GM18858 (cell line): ENCODE data around the gene NMUR1.
"Not testable (repeated sequence)": the region's sequence is repeated elsewhere in the genome, so short reads cannot be mapped to it uniquely, and the experiment has no call there.

Source experiments
- ATAC-seq: cut with Tn5 transposase; IDR thresholded peaks from one replicate; pipeline ENCODE4 v1.9.1; 2021; ENCODE audit not compliant: unreplicated experiment

Gene NMUR1, protein sequence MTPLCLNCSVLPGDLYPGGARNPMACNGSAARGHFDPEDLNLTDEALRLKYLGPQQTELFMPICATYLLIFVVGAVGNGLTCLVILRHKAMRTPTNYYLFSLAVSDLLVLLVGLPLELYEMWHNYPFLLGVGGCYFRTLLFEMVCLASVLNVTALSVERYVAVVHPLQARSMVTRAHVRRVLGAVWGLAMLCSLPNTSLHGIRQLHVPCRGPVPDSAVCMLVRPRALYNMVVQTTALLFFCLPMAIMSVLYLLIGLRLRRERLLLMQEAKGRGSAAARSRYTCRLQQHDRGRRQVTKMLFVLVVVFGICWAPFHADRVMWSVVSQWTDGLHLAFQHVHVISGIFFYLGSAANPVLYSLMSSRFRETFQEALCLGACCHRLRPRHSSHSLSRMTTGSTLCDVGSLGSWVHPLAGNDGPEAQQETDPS

DNA sequence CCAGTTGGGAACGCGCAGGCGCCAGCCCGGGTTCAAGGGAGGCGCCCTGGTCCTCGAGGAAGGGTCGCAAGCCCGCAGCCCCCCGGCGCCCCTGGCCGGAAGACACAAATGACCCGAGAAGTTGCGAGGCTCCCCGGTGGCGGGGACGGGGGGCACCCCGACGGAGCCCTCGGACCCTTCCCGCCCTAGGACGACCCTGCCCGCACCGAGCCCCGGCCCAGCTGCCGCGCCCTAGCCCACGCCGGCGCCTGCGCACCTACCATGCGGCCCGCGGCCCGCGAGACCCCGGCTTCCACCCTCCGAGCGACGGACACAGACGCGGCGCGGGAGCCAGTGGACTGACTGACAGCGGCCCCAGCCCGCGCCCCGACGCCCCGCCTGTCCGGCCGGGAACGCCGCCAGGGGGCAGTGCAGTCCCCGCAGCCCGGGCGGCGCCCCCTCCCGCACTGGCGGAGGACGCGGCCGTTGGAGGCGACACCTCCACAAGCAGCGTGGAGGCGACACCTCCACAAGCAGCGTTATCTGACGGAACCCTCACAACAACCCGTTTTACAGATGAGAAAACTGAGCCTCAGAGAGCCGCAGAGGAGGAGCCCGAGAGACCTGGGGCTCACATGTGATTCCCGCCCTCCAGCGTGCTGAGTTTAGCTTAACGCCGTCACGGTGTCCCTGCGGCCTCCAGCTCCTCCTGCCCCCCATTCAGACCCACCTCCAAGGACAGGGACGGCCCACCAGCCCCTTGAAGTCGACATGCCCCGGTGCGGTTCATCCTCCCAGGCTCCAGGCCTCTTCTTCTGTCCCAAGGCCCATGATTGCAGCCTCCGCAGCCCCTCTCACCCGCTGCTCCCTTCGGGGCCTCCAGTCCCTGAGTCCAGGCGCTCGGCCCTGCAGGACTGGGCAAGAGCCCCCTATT, at the start of gene NMUR1:
Gene NMUR1 (minus strand): TSS at position 347 of the 913 bp plus-strand sequence. CDS start 84 bp downstream, at position 263.
- ATAC-seq: no peak

DNA sequence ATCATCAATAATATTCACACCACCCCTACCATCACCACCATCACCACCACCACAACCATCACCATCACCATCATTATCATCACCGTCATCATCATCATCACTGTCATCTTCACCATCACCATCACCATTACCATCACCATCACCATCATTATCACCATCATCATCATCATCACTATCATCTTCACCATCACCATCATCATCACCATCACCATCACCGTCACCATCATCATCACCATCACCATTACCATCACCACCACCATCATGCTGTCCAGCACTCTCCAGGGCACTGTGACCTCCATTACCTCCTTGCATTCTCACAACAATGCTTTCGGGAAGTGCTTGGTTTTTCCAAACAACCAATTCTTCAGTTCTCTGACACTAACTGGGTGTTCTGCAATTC, 49.3 kb upstream of the NMUR1 start:
- no peak for ATAC-seq

DNA sequence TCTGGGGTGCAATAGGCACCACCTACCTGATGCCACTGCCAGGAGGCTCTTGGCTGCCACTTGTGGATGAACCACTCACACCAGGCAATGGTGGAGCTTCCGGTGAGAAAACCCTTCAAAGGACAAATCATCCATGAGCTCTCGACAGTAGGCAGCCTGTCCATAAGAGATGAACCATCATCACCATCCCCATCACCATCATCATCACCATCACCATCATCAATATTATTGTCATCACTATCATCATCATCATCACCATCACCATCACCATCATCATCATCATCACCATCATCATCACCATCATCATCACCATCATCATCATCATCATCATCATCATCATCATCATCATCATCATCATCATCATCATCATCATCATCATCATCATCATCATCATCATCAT, 48.4 kb upstream of the NMUR1 start:
- ATAC-seq: not testable (repeated sequence)

DNA sequence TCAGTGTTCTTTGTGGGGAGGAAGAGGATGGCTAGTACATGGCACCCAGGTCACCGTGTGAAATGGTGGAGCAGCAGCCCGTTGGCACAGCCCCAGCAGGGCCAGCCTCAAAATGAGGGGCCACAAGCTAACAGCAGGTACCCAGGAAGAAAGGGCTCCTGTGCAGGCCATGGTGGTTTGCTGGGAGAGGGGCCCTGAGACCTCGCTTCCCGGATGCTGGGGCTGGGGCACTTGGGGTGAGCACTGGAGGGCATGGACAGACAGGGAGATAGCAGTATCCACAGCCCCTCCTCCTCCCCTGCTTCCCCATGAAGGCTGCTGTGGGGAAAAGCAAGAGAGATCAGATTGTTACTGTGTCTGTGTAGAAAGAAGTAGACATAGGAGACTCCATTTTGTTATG, 46.2 kb upstream of the NMUR1 start:
- ATAC-seq: no peak

DNA sequence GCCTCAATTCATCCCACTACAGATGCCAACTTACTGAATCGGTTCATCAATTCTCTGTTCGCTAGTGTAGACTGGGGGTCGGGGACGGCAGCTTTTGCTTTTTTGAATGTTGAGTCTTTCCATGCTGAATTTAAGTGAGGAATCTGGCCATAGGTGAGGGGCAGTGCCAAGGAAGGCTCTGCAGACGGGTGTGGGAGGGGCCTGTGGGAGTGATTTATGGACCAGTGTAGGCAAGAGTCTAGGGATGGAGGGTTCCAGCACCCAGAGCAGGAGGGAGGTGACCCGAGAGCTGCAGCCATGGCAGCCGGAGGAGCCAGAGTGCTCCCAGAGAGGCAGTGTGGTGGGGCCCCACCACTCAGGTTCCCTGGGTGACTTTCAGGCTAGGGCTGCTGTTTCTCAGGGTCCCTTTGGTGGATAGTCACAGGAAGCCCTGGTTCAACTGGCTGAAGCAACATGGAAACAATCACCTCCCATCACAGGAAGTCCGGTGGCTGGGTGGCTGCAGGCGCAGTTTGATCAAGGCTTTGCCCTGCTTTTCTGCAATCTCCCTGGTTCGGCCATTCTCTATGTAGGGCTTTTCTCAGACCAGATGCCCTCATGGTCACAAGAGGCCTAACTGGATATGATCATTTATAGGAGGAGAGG, 45.5 kb upstream of the NMUR1 start:
- no peak for ATAC-seq

DNA sequence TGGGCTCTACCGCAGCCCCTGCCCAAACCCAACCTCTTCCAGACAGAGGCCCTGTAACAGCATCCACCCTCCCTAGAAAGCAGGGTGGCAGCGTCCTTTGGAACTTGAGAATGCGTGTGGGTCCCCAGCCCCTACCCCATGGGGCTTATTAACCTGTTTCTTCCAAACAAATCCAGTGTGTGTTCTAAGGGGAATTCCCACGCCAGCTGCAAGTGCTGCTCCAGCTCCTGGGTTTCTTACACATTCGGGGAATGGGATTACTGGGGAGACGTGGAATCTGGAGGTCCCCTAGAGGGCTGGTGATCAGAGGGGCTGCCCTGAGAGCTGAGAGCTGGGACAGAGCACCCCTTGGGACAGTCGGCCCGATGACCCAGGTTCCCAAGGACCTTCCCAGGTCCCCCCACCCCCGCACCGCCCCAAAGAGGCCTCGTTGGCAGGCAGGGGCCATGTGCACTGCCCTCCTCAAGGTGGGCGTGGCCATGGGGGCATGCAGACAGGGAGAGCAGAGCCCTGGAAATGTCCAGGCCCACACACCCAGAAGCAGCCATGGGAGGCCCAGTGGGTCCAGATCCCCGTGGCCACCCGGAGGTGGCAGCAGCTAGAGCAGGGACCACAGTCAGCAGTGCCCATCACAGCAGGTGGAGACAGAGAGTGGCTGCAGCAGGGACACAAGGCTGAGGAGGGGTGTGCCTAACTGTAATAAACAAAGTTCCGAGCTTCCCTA, 43.6 kb upstream of the NMUR1 start:
- ATAC-seq: no peak

DNA sequence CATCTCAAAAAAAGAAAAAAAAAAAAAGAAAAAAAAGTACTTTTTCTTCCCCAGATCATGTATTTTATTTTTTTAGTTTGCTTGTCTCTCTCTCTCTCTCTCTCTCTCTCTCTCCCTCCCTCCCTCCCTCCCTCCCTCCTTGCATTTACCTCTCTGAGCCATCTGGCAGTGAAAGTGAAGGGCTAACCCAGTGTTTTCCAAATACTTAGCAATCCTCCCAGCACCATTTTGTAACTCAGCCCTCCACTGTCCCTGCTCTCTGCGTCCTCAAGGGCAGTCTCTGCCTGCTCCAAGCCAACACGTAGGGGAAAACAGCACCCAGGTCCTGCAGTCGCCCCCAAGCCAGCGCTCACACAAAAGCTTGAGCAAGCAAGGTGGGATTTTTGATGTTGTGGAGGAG, 42.9 kb upstream of the NMUR1 start:
- no peak for ATAC-seq

- no peak for ATAC-seq
Measured at GRCh38 chr2:231571661-231572191, 41.5 kb upstream of the NMUR1 start.

DNA sequence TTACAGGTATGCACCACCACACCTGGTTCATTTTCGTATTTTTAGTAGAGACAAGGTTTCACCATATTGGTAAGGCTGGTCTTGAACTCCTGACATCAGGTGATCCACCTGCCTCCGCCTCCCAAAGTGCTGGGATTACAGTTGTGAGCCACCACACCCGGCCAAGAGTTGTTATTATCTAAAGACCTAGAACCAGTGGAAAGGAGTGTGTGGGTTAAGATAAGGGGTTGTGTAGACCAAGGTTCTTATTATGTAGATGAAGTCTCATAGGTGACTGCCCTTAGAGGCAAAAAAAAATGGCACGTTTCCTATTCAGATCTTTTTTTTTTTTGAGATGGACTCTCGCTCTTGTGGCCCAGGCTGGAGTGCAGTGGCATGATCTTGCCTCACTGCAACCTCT, 40.7 kb upstream of the NMUR1 start:
- ATAC-seq: not testable (repeated sequence)

DNA sequence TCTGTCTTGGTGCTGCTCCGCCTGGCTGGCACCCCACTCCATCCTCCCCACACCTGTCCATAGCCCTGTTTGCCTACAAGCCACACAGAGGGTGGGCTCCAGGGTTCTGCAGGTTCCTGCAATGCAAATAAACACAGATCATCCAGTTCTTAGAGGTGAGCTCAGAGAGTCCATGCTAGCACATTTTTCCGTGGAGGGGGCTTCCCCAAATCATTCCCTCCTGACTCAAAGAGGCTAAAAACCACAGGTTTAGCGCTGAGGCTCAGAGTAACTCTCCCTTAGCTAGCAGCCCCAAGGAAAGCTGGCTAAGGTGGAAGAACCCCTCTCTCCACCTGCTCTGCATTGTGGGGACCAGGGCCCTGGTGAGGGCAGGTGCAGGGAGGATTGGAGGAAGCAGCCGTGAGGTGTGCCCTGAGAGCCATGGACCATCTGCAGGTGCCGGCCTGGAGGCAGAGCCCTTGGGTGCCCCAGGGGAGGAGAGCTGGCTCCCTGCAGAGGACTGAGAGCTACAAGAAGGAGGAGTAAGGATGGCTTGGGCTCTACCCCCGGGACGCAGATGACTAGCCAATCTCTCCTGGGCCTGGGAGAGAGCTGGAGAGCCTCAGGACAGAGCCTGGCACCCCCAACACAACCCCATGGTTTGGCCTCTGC, 38.7 kb upstream of the NMUR1 start:
- ATAC-seq: no peak

DNA sequence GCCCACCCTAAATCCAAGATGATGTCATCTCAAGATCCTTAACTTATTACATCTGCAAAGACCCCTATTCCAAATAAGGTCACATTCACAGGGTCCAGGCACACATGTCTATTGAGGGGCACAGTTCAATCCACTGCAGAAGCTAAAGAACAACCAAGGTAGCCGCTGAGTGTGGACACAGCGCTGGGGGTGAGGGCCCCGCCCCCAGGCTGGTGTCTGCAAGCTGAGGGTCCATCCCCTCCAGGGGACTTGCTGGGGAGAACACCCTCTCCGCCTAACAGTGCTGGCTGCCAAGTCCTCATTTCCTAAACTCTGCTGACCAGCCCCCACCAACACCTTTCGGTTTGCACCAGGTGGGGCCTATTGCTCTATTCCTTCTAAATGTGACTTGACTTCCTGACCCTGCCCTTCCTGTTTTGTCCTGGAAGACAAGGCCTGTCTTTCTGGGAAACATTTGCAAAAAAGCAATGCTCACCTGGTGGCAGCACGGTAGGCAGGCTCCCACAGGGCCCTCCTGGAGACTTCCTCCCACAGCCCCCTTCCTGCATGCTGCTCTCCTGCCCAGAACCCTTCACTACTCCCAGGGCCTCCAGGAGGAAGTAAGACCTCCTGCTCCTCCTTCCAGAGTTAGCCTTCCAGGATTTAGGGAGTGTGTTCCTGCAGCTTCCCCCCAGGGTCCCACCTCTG, 38.0 kb upstream of the NMUR1 start:
- ATAC-seq: no peak

GRCh38 chr2:231567159-231567558, 36.9 kb upstream of the NMUR1 start:
- no peak for ATAC-seq

DNA sequence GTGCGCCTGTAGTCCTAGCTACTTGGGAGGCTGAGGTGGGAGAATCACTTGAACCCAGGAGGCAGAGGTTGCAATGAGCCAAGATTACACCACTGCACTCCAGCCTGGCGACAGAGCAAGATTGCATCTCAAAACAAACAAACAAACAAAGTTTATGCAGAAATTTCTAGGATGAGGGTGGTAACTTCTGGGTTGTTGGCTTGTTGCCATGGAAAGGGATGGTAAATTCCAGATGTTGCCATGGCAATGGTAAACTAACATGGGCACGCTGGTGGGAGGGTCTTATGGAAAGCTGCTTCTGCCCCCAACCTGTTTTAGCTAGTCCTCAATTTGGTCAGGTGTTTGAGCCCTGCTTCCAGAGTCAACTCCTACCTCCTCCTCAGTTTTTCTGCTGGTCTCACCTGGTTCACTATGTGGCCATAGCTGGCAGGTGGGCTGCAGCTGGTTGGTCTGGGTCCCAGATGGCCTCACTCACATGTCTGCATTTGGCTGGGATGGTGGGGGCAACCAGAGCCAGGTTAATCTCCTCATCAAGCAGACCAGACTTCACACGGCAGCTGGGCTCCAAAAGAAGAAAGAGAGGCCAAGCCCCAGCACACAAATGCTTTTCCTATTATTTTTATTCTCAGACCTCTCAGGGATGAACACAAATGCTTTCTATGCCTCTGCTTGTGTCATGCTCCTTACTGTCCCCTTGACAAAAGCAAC, 35.8 kb upstream of the NMUR1 start:
- ATAC-seq: no peak

- ATAC-seq: no peak
Measured at GRCh38 chr2:231563378-231563961, 33.2 kb upstream of the NMUR1 start.

DNA sequence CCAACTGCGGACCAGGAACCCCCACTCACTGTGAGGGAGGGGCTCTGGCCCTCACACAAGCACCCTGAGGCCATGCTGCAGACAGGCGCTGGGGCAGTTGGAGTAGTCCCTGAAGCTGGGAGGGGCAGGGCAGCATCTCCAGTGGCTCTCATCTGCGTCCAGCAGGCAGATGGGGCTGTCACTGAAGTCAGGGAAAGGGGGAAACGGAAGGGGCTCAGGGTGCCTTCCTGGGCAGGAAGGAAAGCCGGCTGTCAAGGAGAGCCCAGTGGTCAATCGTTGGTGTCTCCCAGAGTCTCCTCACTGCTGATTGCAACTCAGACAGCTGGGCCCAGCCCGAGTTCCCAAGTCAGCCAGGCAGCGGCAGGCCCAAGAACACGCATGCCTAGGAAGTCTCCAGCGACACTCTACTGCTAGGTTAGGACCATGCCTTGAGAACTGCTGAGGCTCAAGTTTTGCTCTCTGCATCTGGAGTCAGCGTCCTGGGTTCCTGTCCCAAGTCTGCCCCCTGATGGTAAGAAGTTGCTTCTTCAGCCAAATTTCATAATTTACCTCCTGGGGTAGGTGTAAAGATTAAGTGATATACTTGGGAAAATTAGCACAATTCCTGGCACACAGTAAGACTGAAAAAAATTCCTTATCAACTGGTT, 27.4 kb upstream of the NMUR1 start:
- peak; percentile 47 for ATAC-seq

GRCh38 chr2:231556981-231557380, 26.7 kb upstream of the NMUR1 start:
- ATAC-seq: no peak

DNA sequence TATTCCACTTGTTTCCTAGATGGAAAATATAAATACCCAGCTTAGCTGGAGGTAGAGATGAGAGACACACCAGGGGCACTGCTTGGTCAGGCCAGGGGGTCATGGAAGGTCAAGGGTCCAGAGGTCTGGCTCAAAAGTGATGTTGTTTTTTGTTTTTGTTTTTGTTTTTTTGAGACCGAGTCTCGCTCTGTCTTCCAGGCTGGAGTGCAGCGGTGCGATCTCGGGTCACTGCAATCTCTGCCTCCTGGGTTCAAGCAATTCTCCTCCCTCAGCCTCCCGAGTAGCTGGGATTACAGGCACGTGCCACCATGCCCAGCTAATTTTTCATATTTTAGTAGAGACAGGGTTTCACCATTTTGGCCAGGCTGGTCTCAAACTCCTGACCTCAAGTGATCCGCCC, 26.3 kb upstream of the NMUR1 start:
- not testable (repeated sequence) for ATAC-seq
